HEK293 (cell line): ENCODE results near the gene FBXO3.
A peak's percentile ranks its signal among the peaks of the same experiment; 100 is the strongest.

ENCODE experiments used
- KLF9 ChIP-seq: fragments of 450-650 bp; formaldehyde crosslinking; IDR thresholded peaks from 2 replicates; pipeline ENCODE4 v1.5.1; 2016; ENCODE audit warnings: missing biosample characterization, missing genetic modification characterization, low read depth
- OVOL3 ChIP-seq: fragments of 450-650 bp; formaldehyde crosslinking; IDR thresholded peaks from 2 replicates; pipeline ENCODE4 v1.5.1; 2016; ENCODE audit warnings: missing biosample characterization, missing genetic modification characterization
- PRDM4 ChIP-seq: fragments of 450-650 bp; formaldehyde crosslinking; IDR thresholded peaks from 2 replicates; pipeline ENCODE4 v1.5.1; 2017; ENCODE audit warnings: missing biosample characterization, missing genetic modification characterization
- REPIN1 ChIP-seq: fragments of 450-650 bp; formaldehyde crosslinking; IDR thresholded peaks from 2 replicates; pipeline ENCODE4 v1.5.1; 2017; ENCODE audit warnings: missing biosample characterization, missing genetic modification characterization, low read depth
- SETDB1 ChIP-seq: IDR thresholded peaks from one replicate; pipeline ENCODE4 v1.6.1; 2017; ENCODE audit warnings: mild to moderate bottlenecking, low read length, moderate library complexity, mixed read lengths; ENCODE audit not compliant: insufficient read length
- SP7 ChIP-seq: fragments of 450-650 bp; formaldehyde crosslinking; IDR thresholded peaks from 2 replicates; pipeline ENCODE4 v1.5.1; 2016; ENCODE audit warnings: missing biosample characterization, missing genetic modification characterization
- ZBTB20 ChIP-seq: fragments of 450-650 bp; formaldehyde crosslinking; IDR thresholded peaks from 2 replicates; pipeline ENCODE4 v1.5.1; 2016; ENCODE audit warnings: missing biosample characterization, missing genetic modification characterization
- ZFP37 ChIP-seq: fragments of 450-650 bp; formaldehyde crosslinking; IDR thresholded peaks from 2 replicates; pipeline ENCODE4 v1.5.1; 2016; ENCODE audit warnings: missing biosample characterization, missing genetic modification characterization
- ZNF114 ChIP-seq: fragments of 450-650 bp; formaldehyde crosslinking; IDR thresholded peaks from 2 replicates; pipeline ENCODE4 v1.5.0; 2017; ENCODE audit warnings: missing biosample characterization, missing genetic modification characterization
- ZNF155 ChIP-seq: fragments of 450-650 bp; formaldehyde crosslinking; IDR thresholded peaks from 2 replicates; pipeline ENCODE4 v1.5.1; 2016; ENCODE audit warnings: missing biosample characterization, missing genetic modification characterization
- ZNF16 ChIP-seq: fragments of 450-650 bp; formaldehyde crosslinking; IDR thresholded peaks from 2 replicates; pipeline ENCODE4 v1.5.1; 2016; ENCODE audit warnings: low read depth, missing biosample characterization, missing genetic modification characterization
- ZNF19 ChIP-seq: fragments of 450-650 bp; formaldehyde crosslinking; IDR thresholded peaks from 2 replicates; pipeline ENCODE4; 2016; ENCODE audit warnings: missing biosample characterization, missing genetic modification characterization, low read depth
- ZNF223 ChIP-seq: fragments of 450-650 bp; formaldehyde crosslinking; IDR thresholded peaks from 2 replicates; pipeline ENCODE4 v1.5.1; 2016; ENCODE audit warnings: missing biosample characterization, missing genetic modification characterization
- ZNF24 ChIP-seq: fragments of 450-650 bp; formaldehyde crosslinking; IDR thresholded peaks from 2 replicates; pipeline ENCODE4 v1.5.1; 2016; ENCODE audit warnings: missing biosample characterization, missing genetic modification characterization
- ZNF473 ChIP-seq: fragments of 450-650 bp; formaldehyde crosslinking; IDR thresholded peaks from 2 replicates; pipeline ENCODE4 v1.5.1; 2017; ENCODE audit warnings: missing biosample characterization, missing genetic modification characterization
- ZNF514 ChIP-seq: fragments of 450-650 bp; formaldehyde crosslinking; IDR thresholded peaks from 2 replicates; pipeline ENCODE4 v1.5.1; 2016; ENCODE audit warnings: missing biosample characterization, missing genetic modification characterization
- ZNF549 ChIP-seq: fragments of 450-650 bp; IDR thresholded peaks from 2 replicates; pipeline ENCODE4 v1.5.1; 2018; ENCODE audit warnings: missing biosample characterization, missing genetic modification characterization, mild to moderate bottlenecking, inconsistent platforms, moderate library complexity
- ZNF585B ChIP-seq: fragments of 450-650 bp; formaldehyde crosslinking; IDR thresholded peaks from 2 replicates; pipeline ENCODE4 v1.5.1; 2016; ENCODE audit warnings: missing biosample characterization, missing genetic modification characterization
- ZNF596 ChIP-seq: fragments of 450-650 bp; IDR thresholded peaks from 2 replicates; pipeline ENCODE4 v1.5.0; 2018; ENCODE audit warnings: missing biosample characterization, mild to moderate bottlenecking, missing genetic modification characterization, moderate library complexity
- ZNF600 ChIP-seq: fragments of 450-650 bp; formaldehyde crosslinking; IDR thresholded peaks from 2 replicates; pipeline ENCODE4 v1.5.1; 2016; ENCODE audit warnings: missing biosample characterization, missing genetic modification characterization
- ZNF621 ChIP-seq: fragments of 450-650 bp; formaldehyde crosslinking; IDR thresholded peaks from 2 replicates; pipeline ENCODE4 v1.5.1; 2017; ENCODE audit warnings: missing biosample characterization, missing genetic modification characterization
- ZNF639 ChIP-seq: fragments of 450-650 bp; formaldehyde crosslinking; IDR thresholded peaks from 2 replicates; pipeline ENCODE4 v1.5.1; 2016; ENCODE audit warnings: missing biosample characterization, missing genetic modification characterization
- ZNF677 ChIP-seq: fragments of 450-650 bp; IDR thresholded peaks from 2 replicates; pipeline ENCODE4 v1.5.0; 2018; ENCODE audit warnings: missing biosample characterization, mild to moderate bottlenecking, missing genetic modification characterization, moderate library complexity
- ZNF707 ChIP-seq: fragments of 450-650 bp; formaldehyde crosslinking; IDR thresholded peaks from 2 replicates; pipeline ENCODE4 v1.5.1; 2016; ENCODE audit warnings: missing biosample characterization, missing genetic modification characterization
- ZNF830 ChIP-seq: fragments of 450-650 bp; IDR thresholded peaks from 2 replicates; pipeline ENCODE4 v1.5.0; 2018; ENCODE audit warnings: missing biosample characterization, missing genetic modification characterization, low read depth, mild to moderate bottlenecking, moderate library complexity
- TF ChIP-seq, protein P1 (sequence below): fragments of 450-650 bp; formaldehyde crosslinking; IDR thresholded peaks from 2 replicates; pipeline ENCODE4 v1.5.1; 2016; ENCODE audit warnings: missing biosample characterization, missing genetic modification characterization
- TF ChIP-seq, protein P2 (sequence below): fragments of 450-650 bp; formaldehyde crosslinking; IDR thresholded peaks from 2 replicates; pipeline ENCODE4 v1.5.1; 2016; ENCODE audit warnings: missing biosample characterization, missing genetic modification characterization
- TF ChIP-seq, protein P3 (sequence below): fragments of 450-650 bp; formaldehyde crosslinking; IDR thresholded peaks from 2 replicates; pipeline ENCODE4 v1.5.1; 2016; ENCODE audit warnings: missing biosample characterization, missing genetic modification characterization

Gene FBXO3

GRCh38 chr11:33802194-33802950 lies 28.1 kb upstream of the FBXO3 start (continued):
- TF ChIP-seq, protein P1, sequence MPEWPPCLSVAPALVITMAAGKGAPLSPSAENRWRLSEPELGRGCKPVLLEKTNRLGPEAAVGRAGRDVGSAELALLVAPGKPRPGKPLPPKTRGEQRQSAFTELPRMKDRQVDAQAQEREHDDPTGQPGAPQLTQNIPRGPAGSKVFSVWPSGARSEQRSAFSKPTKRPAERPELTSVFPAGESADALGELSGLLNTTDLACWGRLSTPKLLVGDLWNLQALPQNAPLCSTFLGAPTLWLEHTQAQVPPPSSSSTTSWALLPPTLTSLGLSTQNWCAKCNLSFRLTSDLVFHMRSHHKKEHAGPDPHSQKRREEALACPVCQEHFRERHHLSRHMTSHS (tag by site-specific recombination) = no peak
- no peak for TF ChIP-seq ZNF830 (tag by site-specific recombination)
- TF ChIP-seq ZNF223 = no peak
- no peak for TF ChIP-seq ZNF19 (tag by site-specific recombination)
- TF ChIP-seq ZNF639 (tag by site-specific recombination) = peak; percentile 52; the same call in 1 of the 2 replicates
- TF ChIP-seq ZBTB20 (tag by site-specific recombination) = peak; percentile 95
- TF ChIP-seq, protein P2, sequence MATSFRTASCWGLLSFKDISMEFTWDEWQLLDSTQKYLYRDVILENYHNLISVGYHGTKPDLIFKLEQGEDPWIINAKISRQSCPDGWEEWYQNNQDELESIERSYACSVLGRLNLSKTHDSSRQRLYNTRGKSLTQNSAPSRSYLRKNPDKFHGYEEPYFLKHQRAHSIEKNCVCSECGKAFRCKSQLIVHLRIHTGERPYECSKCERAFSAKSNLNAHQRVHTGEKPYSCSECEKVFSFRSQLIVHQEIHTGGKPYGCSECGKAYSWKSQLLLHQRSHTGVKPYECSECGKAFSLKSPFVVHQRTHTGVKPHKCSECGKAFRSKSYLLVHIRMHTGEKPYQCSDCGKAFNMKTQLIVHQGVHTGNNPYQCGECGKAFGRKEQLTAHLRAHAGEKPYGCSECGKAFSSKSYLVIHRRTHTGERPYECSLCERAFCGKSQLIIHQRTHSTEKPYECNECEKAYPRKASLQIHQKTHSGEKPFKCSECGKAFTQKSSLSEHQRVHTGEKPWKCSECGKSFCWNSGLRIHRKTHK (tag by site-specific recombination) = no peak
- TF ChIP-seq ZNF514 (tag by site-specific recombination) = no peak
- TF ChIP-seq, protein P3, sequence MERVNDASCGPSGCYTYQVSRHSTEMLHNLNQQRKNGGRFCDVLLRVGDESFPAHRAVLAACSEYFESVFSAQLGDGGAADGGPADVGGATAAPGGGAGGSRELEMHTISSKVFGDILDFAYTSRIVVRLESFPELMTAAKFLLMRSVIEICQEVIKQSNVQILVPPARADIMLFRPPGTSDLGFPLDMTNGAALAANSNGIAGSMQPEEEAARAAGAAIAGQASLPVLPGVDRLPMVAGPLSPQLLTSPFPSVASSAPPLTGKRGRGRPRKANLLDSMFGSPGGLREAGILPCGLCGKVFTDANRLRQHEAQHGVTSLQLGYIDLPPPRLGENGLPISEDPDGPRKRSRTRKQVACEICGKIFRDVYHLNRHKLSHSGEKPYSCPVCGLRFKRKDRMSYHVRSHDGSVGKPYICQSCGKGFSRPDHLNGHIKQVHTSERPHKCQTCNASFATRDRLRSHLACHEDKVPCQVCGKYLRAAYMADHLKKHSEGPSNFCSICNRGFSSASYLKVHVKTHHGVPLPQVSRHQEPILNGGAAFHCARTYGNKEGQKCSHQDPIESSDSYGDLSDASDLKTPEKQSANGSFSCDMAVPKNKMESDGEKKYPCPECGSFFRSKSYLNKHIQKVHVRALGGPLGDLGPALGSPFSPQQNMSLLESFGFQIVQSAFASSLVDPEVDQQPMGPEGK (tag by site-specific recombination) = no peak; the same call in 1 of the 2 replicates
- TF ChIP-seq OVOL3 (tag by site-specific recombination) = no peak
- no peak for TF ChIP-seq ZNF677 (tag by site-specific recombination)
- no peak for TF ChIP-seq SETDB1
- 0 out of 2 replicates have a peak, but pooled peaks have one; percentile 8 for TF ChIP-seq PRDM4 (tag by site-specific recombination)
- TF ChIP-seq REPIN1 (tag by site-specific recombination) = no peak; the same call in 1 of the 2 replicates
- no peak for TF ChIP-seq ZNF549 (tag by site-specific recombination)
- no peak for TF ChIP-seq ZNF16 (tag by site-specific recombination)
- no peak; the same call in 1 of the 2 replicates for TF ChIP-seq ZNF600 (tag by site-specific recombination)
- TF ChIP-seq KLF9 (tag by site-specific recombination) = no peak
- TF ChIP-seq ZNF621 (tag by site-specific recombination) = no peak
- peak; percentile 45; the same call in 1 of the 2 replicates for TF ChIP-seq ZFP37
- no peak for TF ChIP-seq ZNF585B (tag by site-specific recombination)
- no peak for TF ChIP-seq ZNF707 (tag by site-specific recombination)
- no peak for TF ChIP-seq ZNF473 (tag by site-specific recombination)
- TF ChIP-seq ZNF24 (tag by site-specific recombination) = peak; percentile 72
- TF ChIP-seq ZNF114 (tag by site-specific recombination) = no peak
- no peak for TF ChIP-seq ZNF155 (tag by site-specific recombination)
- peak; percentile 75 for TF ChIP-seq SP7 (tag by site-specific recombination)
- TF ChIP-seq ZNF596 (tag by site-specific recombination) = no peak
